ENCODE data around the gene VPS26B. TPM values are rescaled to one million over a fixed set of nuclear protein-coding genes. Genes with fewer than 3 reads are reported as not detected.

Gene VPS26B
- total and polyA plus RNA-seq, 2 donors from 2014 or later: 20.5 to 34.6 TPM

DNA sequence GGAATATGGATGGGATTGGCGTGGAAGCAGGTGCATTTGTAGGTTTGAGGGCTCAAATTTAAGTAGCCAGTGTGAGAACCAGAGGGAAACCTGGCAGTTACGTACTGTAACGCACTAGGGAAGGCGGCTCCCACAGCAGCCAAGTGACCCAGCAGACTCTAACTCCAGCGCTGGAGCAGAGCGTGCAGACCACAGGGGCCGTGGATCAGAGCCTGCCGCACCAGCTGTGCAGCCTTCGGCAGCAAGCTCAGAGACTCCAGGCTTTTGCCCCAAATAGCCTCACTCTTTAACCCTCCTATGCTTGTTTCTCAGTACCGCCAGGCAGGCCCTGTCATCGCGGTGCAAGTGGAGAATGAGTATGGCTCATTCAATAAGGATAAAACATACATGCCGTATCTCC is 64.0 kb downstream of the VPS26B start:
- no peaks in the 10 kb centered on the region for H3K36me3 ChIP-seq (ENCODE audit: control insufficient read depth in 2 of 3, insufficient read depth in 3 of 3, low read length in 3 of 3)
- H3K4me3 ChIP-seq (ENCODE audit: low read length in 3 of 3): no peak overlapping the region
- intact Hi-C loops (cut with DNase I): no loop called here
- no peaks in the 10 kb centered on the region for H3K27me3 ChIP-seq (ENCODE audit: control insufficient read depth, insufficient read depth, low read length)
- no peak overlapping the region for H3K27ac ChIP-seq (ENCODE audit: low read depth in 2 of 2, low read length in 2 of 2)
- no peaks in the 10 kb centered on the region for H3K4me1 ChIP-seq (ENCODE audit: control insufficient read depth in 2 of 3, insufficient read depth in 2 of 3, low read depth in 1 of 3, low read length in 3 of 3)
- TF ChIP-seq, protein P1, sequence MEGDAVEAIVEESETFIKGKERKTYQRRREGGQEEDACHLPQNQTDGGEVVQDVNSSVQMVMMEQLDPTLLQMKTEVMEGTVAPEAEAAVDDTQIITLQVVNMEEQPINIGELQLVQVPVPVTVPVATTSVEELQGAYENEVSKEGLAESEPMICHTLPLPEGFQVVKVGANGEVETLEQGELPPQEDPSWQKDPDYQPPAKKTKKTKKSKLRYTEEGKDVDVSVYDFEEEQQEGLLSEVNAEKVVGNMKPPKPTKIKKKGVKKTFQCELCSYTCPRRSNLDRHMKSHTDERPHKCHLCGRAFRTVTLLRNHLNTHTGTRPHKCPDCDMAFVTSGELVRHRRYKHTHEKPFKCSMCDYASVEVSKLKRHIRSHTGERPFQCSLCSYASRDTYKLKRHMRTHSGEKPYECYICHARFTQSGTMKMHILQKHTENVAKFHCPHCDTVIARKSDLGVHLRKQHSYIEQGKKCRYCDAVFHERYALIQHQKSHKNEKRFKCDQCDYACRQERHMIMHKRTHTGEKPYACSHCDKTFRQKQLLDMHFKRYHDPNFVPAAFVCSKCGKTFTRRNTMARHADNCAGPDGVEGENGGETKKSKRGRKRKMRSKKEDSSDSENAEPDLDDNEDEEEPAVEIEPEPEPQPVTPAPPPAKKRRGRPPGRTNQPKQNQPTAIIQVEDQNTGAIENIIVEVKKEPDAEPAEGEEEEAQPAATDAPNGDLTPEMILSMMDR (IDR thresholded peaks at IDR 0.05; ENCODE audit: borderline replicate concordance, extremely low read depth, insufficient read depth): no peak
- no peaks in the 10 kb centered on the region for H3K9me3 ChIP-seq (ENCODE audit: control insufficient read depth in 2 of 3, insufficient read depth in 1 of 3, low read length in 3 of 3)
- FAIRE-seq: no peak
- no peak overlapping the region for H3K9ac ChIP-seq (ENCODE audit: low read length in 3 of 3)
- DNase-seq: no peak

DNA sequence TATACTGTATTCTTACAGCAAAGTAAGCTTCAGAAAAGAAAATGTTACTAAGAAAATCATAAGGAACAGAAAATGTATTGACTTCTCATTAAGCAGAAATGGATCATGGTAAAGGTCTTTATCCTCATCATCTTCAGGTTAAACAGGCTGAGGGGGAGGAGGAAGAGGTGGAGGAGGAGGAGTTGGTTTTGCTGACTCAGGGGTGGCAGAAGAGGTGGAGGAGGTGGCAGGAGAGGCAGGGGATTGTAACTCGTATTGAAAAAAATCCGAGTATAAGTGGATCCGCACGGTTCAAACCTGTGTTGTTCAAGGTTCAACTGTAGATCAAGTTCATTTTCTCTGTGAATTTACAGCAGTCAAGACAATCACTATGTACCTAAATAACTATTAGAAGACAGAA is 64.7 kb downstream of the VPS26B start:
- no peaks in the 10 kb centered on the region for H3K9me3 ChIP-seq (ENCODE audit: control insufficient read depth in 2 of 3, insufficient read depth in 1 of 3, low read length in 3 of 3)
- H3K4me3 ChIP-seq (ENCODE audit: low read length in 3 of 3): no peak overlapping the region
- DNase-seq: no peak
- H3K9ac ChIP-seq (ENCODE audit: low read length in 3 of 3): no peak overlapping the region
- TF ChIP-seq, protein P1 (IDR thresholded peaks at IDR 0.05; ENCODE audit: borderline replicate concordance, extremely low read depth, insufficient read depth): no peak
- no peaks in the 10 kb centered on the region for H3K27me3 ChIP-seq (ENCODE audit: control insufficient read depth, insufficient read depth, low read length)
- H3K4me1 ChIP-seq (ENCODE audit: control insufficient read depth in 2 of 3, insufficient read depth in 2 of 3, low read depth in 1 of 3, low read length in 3 of 3): no peaks in the 10 kb centered on the region
- no peak for FAIRE-seq
- intact Hi-C loops (cut with DNase I): no loop called here
- no peak overlapping the region for H3K27ac ChIP-seq (ENCODE audit: low read depth in 2 of 2, low read length in 2 of 2)
- H3K36me3 ChIP-seq (ENCODE audit: control insufficient read depth in 2 of 3, insufficient read depth in 3 of 3, low read length in 3 of 3): no peaks in the 10 kb centered on the region

DNA sequence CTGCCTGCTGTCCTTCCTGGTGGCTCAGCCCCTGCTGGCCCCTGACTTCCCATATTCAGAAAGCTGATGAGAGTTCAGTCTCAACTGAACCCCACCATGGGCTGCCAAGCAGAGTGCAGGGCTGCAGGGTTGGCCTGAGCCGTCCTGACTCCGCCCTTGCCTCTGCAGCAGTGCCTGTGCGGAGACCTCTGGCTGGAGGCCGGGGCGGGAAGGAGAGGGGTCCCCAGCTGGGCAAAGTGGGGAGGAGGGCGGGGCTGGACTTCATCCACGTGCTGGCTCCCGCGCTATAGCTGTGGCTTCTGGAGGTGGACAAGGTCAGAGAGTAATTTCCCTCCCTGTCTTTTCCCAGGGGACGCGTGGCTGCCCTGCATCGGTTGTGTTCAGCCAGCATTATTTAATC is 65.3 kb downstream of the VPS26B start:
- TF ChIP-seq, protein P1 (IDR thresholded peaks at IDR 0.05; ENCODE audit: borderline replicate concordance, extremely low read depth, insufficient read depth): no peak
- Histone ChIP-seq H3K9me3 (ENCODE audit: control insufficient read depth in 2 of 3, insufficient read depth in 1 of 3, low read length in 3 of 3) (no peaks in the 10 kb centered on the region), H3K9ac (ENCODE audit: low read length in 3 of 3) (no peak overlapping the region), H3K36me3 (ENCODE audit: control insufficient read depth in 2 of 3, insufficient read depth in 3 of 3, low read length in 3 of 3) (no peaks in the 10 kb centered on the region), H3K27me3 (ENCODE audit: control insufficient read depth, insufficient read depth, low read length) (no peaks in the 10 kb centered on the region), H3K4me1 (ENCODE audit: control insufficient read depth in 2 of 3, insufficient read depth in 2 of 3, low read depth in 1 of 3, low read length in 3 of 3) (no peaks in the 10 kb centered on the region), H3K4me3 (ENCODE audit: low read length in 3 of 3) (no peak overlapping the region), H3K27ac (ENCODE audit: low read depth in 2 of 2, low read length in 2 of 2) (no peak overlapping the region)
- intact Hi-C loops (cut with DNase I): no loop called here
- peak in 4 of 5 donors; percentile 14 to 66 (median 46) for DNase-seq
- no peak for FAIRE-seq

DNA sequence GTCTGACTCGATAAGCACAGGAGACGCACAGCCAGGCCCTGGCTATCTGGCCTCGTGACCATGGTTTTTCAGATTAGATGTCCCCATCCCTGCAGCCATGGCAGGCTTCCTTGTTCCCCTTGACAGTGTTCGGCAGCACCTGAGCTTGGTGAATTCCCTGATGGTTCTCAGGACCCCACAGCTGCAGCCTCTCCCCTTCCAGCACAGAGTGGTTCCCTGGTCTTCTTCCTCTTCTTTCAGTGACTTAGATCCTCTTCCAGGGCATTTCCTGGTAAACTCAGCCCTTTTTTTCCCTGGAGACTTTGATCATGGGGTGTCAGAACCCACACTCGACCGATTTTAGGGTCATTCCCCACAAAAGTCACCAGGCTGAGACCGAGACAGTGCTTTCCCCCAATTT is 66.2 kb downstream of the VPS26B start:
- FAIRE-seq: no peak
- H3K27ac ChIP-seq (ENCODE audit: low read depth in 2 of 2, low read length in 2 of 2): no peak overlapping the region
- TF ChIP-seq, protein P1 (IDR thresholded peaks at IDR 0.05; ENCODE audit: borderline replicate concordance, extremely low read depth, insufficient read depth): no peak
- H3K36me3 ChIP-seq (ENCODE audit: control insufficient read depth in 2 of 3, insufficient read depth in 3 of 3, low read length in 3 of 3): no peaks in the 10 kb centered on the region
- no peaks in the 10 kb centered on the region for H3K9me3 ChIP-seq (ENCODE audit: control insufficient read depth in 2 of 3, insufficient read depth in 1 of 3, low read length in 3 of 3)
- no peak overlapping the region for H3K9ac ChIP-seq (ENCODE audit: low read length in 3 of 3)
- intact Hi-C loops (cut with DNase I): no loop called here
- no peak overlapping the region for H3K4me3 ChIP-seq (ENCODE audit: low read length in 3 of 3)
- no peaks in the 10 kb centered on the region for H3K4me1 ChIP-seq (ENCODE audit: control insufficient read depth in 2 of 3, insufficient read depth in 2 of 3, low read depth in 1 of 3, low read length in 3 of 3)
- no peaks in the 10 kb centered on the region for H3K27me3 ChIP-seq (ENCODE audit: control insufficient read depth, insufficient read depth, low read length)
- no peak for DNase-seq
